Naive thymus-derived CD4-positive, alpha-beta T cell (primary cell): ENCODE measurements around the gene TIMP3. TPM values are rescaled to one million over a fixed set of nuclear protein-coding genes. Genes with fewer than 3 reads are reported as not detected.

ENCODE experiments used
- ATAC-seq: fragments of 150-1000 bp; cut with Tn5 transposase; 2 replicates; pipeline ENCODE4 v1.10.0; 2021; ENCODE audit warnings: mild to moderate bottlenecking, moderate library complexity
- CTCF ChIA-PET: fragments of 350-600 bp; sonication (Branson Sonifier 250); formaldehyde crosslinking; loops from one replicate; lab custom pipeline; 2021; ENCODE audit warnings: antibody characterized with exemption; lab: Charles Lee
- POLR2A ChIA-PET: fragments of 350-600 bp; sonication (Branson Sonifier 250); formaldehyde crosslinking; loops from one replicate; lab custom pipeline; 2021; ENCODE audit warnings: antibody characterized with exemption, inconsistent platforms; lab: Charles Lee
- DNase-seq, 9 donors: peaks; one replicate each; pipeline versions ENCODE4 v3.0.0 to v3.0.0-alpha.2; 2020 to 2022; ENCODE audit warnings: mixed read lengths in 1 of 9
- H3K27ac ChIP-seq: one replicate; pipeline ENCODE4 v1.7.0; 2013; ENCODE audit warnings: mild to moderate bottlenecking, low read depth, low read length, moderate library complexity
- H3K27me3 ChIP-seq, 2 donors: one replicate each; pipeline ENCODE4 v1.7.0; 2013; ENCODE audit warnings: low read length in 2 of 2, mild to moderate bottlenecking in 2 of 2, moderate library complexity in 2 of 2; ENCODE audit not compliant: control insufficient read depth in 2 of 2, insufficient read depth in 2 of 2
- H3K36me3 ChIP-seq, 3 experiments: 1 replicate in 2 of 3; 2 replicates in 1 of 3; pipeline ENCODE4 v1.7.0; 2013; ENCODE audit warnings: low read length in 3 of 3, mild to moderate bottlenecking in 3 of 3, moderate library complexity in 1 of 3; ENCODE audit not compliant: insufficient read depth in 3 of 3, control insufficient read depth in 2 of 3
- H3K4me1 ChIP-seq, 2 donors: one replicate each; pipeline ENCODE4 v1.7.0; 2013; ENCODE audit warnings: low read length in 2 of 2, mild to moderate bottlenecking in 2 of 2, moderate library complexity in 1 of 2; ENCODE audit not compliant: control insufficient read depth in 2 of 2, insufficient read depth in 2 of 2
- H3K4me3 ChIP-seq: 2 replicates; pipeline ENCODE4 v1.7.0; 2013; ENCODE audit warnings: mild to moderate bottlenecking, low read length
- H3K9me3 ChIP-seq, 3 experiments: 1 replicate in 2 of 3; 2 replicates in 1 of 3; pipeline ENCODE4 v1.7.0; 2013; ENCODE audit warnings: low read length in 3 of 3; ENCODE audit not compliant: control insufficient read depth in 2 of 3
- H3K27ac Mint-ChIP-seq, 9 donors: one replicate each; pipeline ENCODE4 v1.8.0; 2020 to 2022; ENCODE audit warnings: mixed read lengths in 9 of 9, mild to moderate bottlenecking in 8 of 9, moderate library complexity in 5 of 9, inconsistent platforms in 2 of 9
- H3K27me3 Mint-ChIP-seq, 5 donors: one replicate each; pipeline ENCODE4 v1.8.0; 2021 to 2022; ENCODE audit warnings: mixed read lengths in 5 of 5, mild to moderate bottlenecking in 1 of 5
- H3K36me3 Mint-ChIP-seq, 5 donors: one replicate each; pipeline ENCODE4 v1.8.0; 2020 to 2022; ENCODE audit warnings: mixed read lengths in 5 of 5, mild to moderate bottlenecking in 3 of 5, inconsistent platforms in 1 of 5
- H3K4me1 Mint-ChIP-seq, 7 donors: one replicate each; pipeline ENCODE4 v1.8.0; 2020 to 2022; ENCODE audit warnings: mixed read lengths in 7 of 7, mild to moderate bottlenecking in 3 of 7, inconsistent platforms in 1 of 7
- H3K4me3 Mint-ChIP-seq, 10 donors: one replicate each; pipeline ENCODE4 v1.8.0; 2020 to 2022; ENCODE audit warnings: mild to moderate bottlenecking in 10 of 10, mixed read lengths in 10 of 10, moderate library complexity in 6 of 10, inconsistent platforms in 2 of 10
- H3K9me3 Mint-ChIP-seq, 11 donors: one replicate each; pipeline ENCODE4 v1.8.0; 2020 to 2022; ENCODE audit warnings: mixed read lengths in 11 of 11, mild to moderate bottlenecking in 4 of 11, inconsistent platforms in 1 of 11, moderate library complexity in 1 of 11
- intact Hi-C, 2 donors: fragments of 100-400 bp; cut with micrococcal nuclease; formaldehyde crosslinking; loops; one replicate each; pipeline ENCODE4 v1.15.1; 2023
- polyA plus RNA-seq, 2 donors: library from polyadenylated mRNA; unstranded; fragments of 300-500 nt; fragmentation: Illumina TruSeq; gene quantifications; one replicate each; pipeline ENCODE4 v1.2.3, GENCODE V29; 2021
- total RNA-seq, 6 experiments: library from RNA in 5 of 6; stranded (reverse) in 5 of 6; gene quantifications; 1 replicate in 5 of 6; 2 replicates in 1 of 6; pipeline ENCODE4 v1.2.3 and lab custom pipeline; 2021 to 2026

TIMP3 gene
- total and polyA plus RNA-seq, 7 experiments from 2014 or later = 0.05 to 0.95 (median 0.37) TPM; not detected in 3

- H3K27me3 Mint-ChIP-seq = peaks cover 0 to 21% (median 15%) of the 10 kb centered on the region in 5 donors
- H3K4me3 ChIP-seq = no peak overlapping the region
- H3K36me3 Mint-ChIP-seq = no peaks in the 10 kb centered on the region
- no peak overlapping the region for H3K27ac ChIP-seq
- H3K27ac Mint-ChIP-seq = no peak overlapping the region
- H3K36me3 ChIP-seq = no peaks in the 10 kb centered on the region
- POLR2A ChIA-PET = no interaction called here
- H3K9me3 Mint-ChIP-seq = no peaks in the 10 kb centered on the region
- intact Hi-C loops = no loop called here
- CTCF ChIA-PET = no interaction called here
- H3K4me1 Mint-ChIP-seq = no peaks in the 10 kb centered on the region
- DNase-seq = no peak
- H3K27me3 ChIP-seq = no peaks in the 10 kb centered on the region
- H3K4me3 Mint-ChIP-seq = no peak overlapping the region
- no peaks in the 10 kb centered on the region for H3K4me1 ChIP-seq
- no peaks in the 10 kb centered on the region for H3K9me3 ChIP-seq
- ATAC-seq = no peak
Observed at GRCh38 chr22:32850591-32851517, 49.3 kb downstream of the TIMP3 start.

- H3K27ac Mint-ChIP-seq = no peak overlapping the region
- H3K4me3 Mint-ChIP-seq = no peak overlapping the region
- CTCF ChIA-PET = no interaction called here
Observed at GRCh38 chr22:32852395-32853251, 51.1 kb downstream of the TIMP3 start.

GRCh38 chr22:32853662-32854061 lies 52.2 kb downstream of the TIMP3 start:
- Histone ChIP-seq H3K4me1 (no peaks in the 10 kb centered on the region), H3K36me3 (no peaks in the 10 kb centered on the region), H3K4me3 (no peak overlapping the region), H3K9me3 (no peaks in the 10 kb centered on the region), H3K27ac (no peak overlapping the region), H3K27me3 (no peaks in the 10 kb centered on the region)
- H3K27me3 Mint-ChIP-seq = peaks cover 0 to 18% (median 11%) of the 10 kb centered on the region in 5 donors
- H3K9me3 Mint-ChIP-seq = no peaks in the 10 kb centered on the region
- no peak overlapping the region for H3K27ac Mint-ChIP-seq
- intact Hi-C loops = no loop called here
- H3K4me1 Mint-ChIP-seq = no peaks in the 10 kb centered on the region
- ChIA-PET POLR2A (no interaction called here), CTCF (no interaction called here)
- H3K36me3 Mint-ChIP-seq = no peaks in the 10 kb centered on the region
- H3K4me3 Mint-ChIP-seq = no peak overlapping the region
- no peak for ATAC-seq
- no peak for DNase-seq

More at GRCh38 chr22:32852395-32853251, 51.1 kb downstream of the TIMP3 start:
- no peaks in the 10 kb centered on the region for H3K27me3 ChIP-seq
- ATAC-seq = no peak
- no peaks in the 10 kb centered on the region for H3K9me3 ChIP-seq
- H3K9me3 Mint-ChIP-seq = no peaks in the 10 kb centered on the region
- no peaks in the 10 kb centered on the region for H3K4me1 ChIP-seq
- H3K4me3 ChIP-seq = no peak overlapping the region
- no peak for DNase-seq
- H3K27ac ChIP-seq = no peak overlapping the region
- intact Hi-C loops = no loop called here
- no peaks in the 10 kb centered on the region for H3K36me3 Mint-ChIP-seq
- no peaks in the 10 kb centered on the region for H3K4me1 Mint-ChIP-seq
- POLR2A ChIA-PET = no interaction called here
- no peaks in the 10 kb centered on the region for H3K36me3 ChIP-seq
- H3K27me3 Mint-ChIP-seq = peaks cover 0 to 22% (median 15%) of the 10 kb centered on the region in 5 donors

- Mint-ChIP-seq H3K27ac (no peak overlapping the region), H3K27me3 (peaks cover 0 to 15% (median 11%) of the 10 kb centered on the region in 5 donors), H3K9me3 (no peaks in the 10 kb centered on the region), H3K4me1 (no peaks in the 10 kb centered on the region), H3K36me3 (no peaks in the 10 kb centered on the region), H3K4me3 (no peak overlapping the region)
- ChIA-PET CTCF (no interaction called here), POLR2A (no interaction called here)
- H3K4me1 ChIP-seq = no peaks in the 10 kb centered on the region
- no peaks in the 10 kb centered on the region for H3K36me3 ChIP-seq
- intact Hi-C loops = no loop called here
- ATAC-seq (no peak), DNase-seq (no peak)
- H3K27ac ChIP-seq = no peak overlapping the region
- no peaks in the 10 kb centered on the region for H3K9me3 ChIP-seq
- H3K4me3 ChIP-seq = no peak overlapping the region
- no peaks in the 10 kb centered on the region for H3K27me3 ChIP-seq
Observed at GRCh38 chr22:32854351-32854804, 52.9 kb downstream of the TIMP3 start.

- no peak overlapping the region for H3K4me3 Mint-ChIP-seq
- H3K36me3 ChIP-seq = no peaks in the 10 kb centered on the region
- ChIA-PET CTCF (no interaction called here), POLR2A (no interaction called here)
- no peaks in the 10 kb centered on the region for H3K27me3 ChIP-seq
- no peaks in the 10 kb centered on the region for H3K4me1 ChIP-seq
- no peak overlapping the region for H3K27ac ChIP-seq
- no peak overlapping the region for H3K27ac Mint-ChIP-seq
- H3K27me3 Mint-ChIP-seq = peaks cover 0 to 15% (median 11%) of the 10 kb centered on the region in 5 donors
- no peak for ATAC-seq
- no peaks in the 10 kb centered on the region for H3K9me3 ChIP-seq
- no peaks in the 10 kb centered on the region for H3K9me3 Mint-ChIP-seq
- no peaks in the 10 kb centered on the region for H3K4me1 Mint-ChIP-seq
- H3K36me3 Mint-ChIP-seq = no peaks in the 10 kb centered on the region
- DNase-seq = no peak
- intact Hi-C loops = no loop called here
- no peak overlapping the region for H3K4me3 ChIP-seq
Observed at GRCh38 chr22:32855045-32855756, 53.7 kb downstream of the TIMP3 start.

GRCh38 chr22:32858121-32858703 lies 56.7 kb downstream of the TIMP3 start:
- POLR2A ChIA-PET = no interaction called here
- H3K36me3 Mint-ChIP-seq = no peaks in the 10 kb centered on the region
- Histone ChIP-seq H3K36me3 (no peaks in the 10 kb centered on the region), H3K27me3 (no peaks in the 10 kb centered on the region), H3K27ac (no peak overlapping the region), H3K4me3 (no peak overlapping the region), H3K9me3 (no peaks in the 10 kb centered on the region), H3K4me1 (no peaks in the 10 kb centered on the region)
- intact Hi-C loops = no loop called here
- peaks cover 0 to 7% (median 4%) of the 10 kb centered on the region in 5 donors for H3K27me3 Mint-ChIP-seq
- no peak for ATAC-seq
- H3K9me3 Mint-ChIP-seq = no peaks in the 10 kb centered on the region
- H3K4me3 Mint-ChIP-seq = no peak overlapping the region
- DNase-seq = no peak
- no peak overlapping the region for H3K27ac Mint-ChIP-seq
- H3K4me1 Mint-ChIP-seq = no peaks in the 10 kb centered on the region
- CTCF ChIA-PET = interaction anchor here (0.5 kb wide), 1 partner anchor 592 kb away, joined by 3 read pairs; no protein-coding TSS in a partner anchor
